Pancreas (tissue), 10 donors: ENCODE data around the gene RPSA. TPM values are rescaled to one million over a fixed set of nuclear protein-coding genes. Genes with fewer than 3 reads are reported as not detected.
A peak's percentile ranks its signal among the peaks of the same experiment; 100 is the strongest.
"Not testable (repeated sequence)": the region's sequence is repeated elsewhere in the genome, so short reads cannot be mapped to it uniquely, and the experiment has no call there.

Source experiments
- ATAC-seq, 4 donors: fragments of 200-7000 bp; cut with Tn5 transposase; one replicate each; pipeline versions ENCODE4 v1.8.0 to v1.9.1; 2020; ENCODE audit warnings: mild to moderate bottlenecking in 4 of 4, moderate library complexity in 4 of 4
- DNase-seq, 6 donors: peaks; one replicate each; pipeline ENCODE4 v3.0.0-alpha.2; 2020
- FAIRE-seq: peaks from 2 replicates; lab custom pipeline; 2012; peaks lifted over from hg19 to GRCh38; lab: Jason Lieb, UNC
- H3K27ac ChIP-seq, 4 donors: fragments of 200-600 bp; sonication (generic); 1 replicate in 3 of 4; 2 replicates in 1 of 4; pipeline versions ENCODE4 v1.5.0 to v1.8.0; 2020
- H3K27me3 ChIP-seq, 4 donors: fragments of 200-600 bp; one replicate each; pipeline ENCODE4 v1.8.0; 2021
- H3K36me3 ChIP-seq, 3 donors: fragments of 200-600 bp; sonication (generic) in 1 of 3; one replicate each; pipeline versions ENCODE4 v1.5.0 to v1.8.0; 2020 to 2021
- H3K4me1 ChIP-seq, 3 donors: fragments of 200-600 bp; one replicate each; pipeline ENCODE4 v1.8.0; 2021
- H3K4me3 ChIP-seq, 4 donors: fragments of 200-600 bp; sonication (generic) in 2 of 4; one replicate each; pipeline versions ENCODE4 v1.5.0 to v1.8.0; 2020 to 2021
- H3K9me3 ChIP-seq, 4 donors: fragments of 200-600 bp; one replicate each; pipeline ENCODE4 v1.8.0; 2021
- CTCF ChIP-seq, 4 donors: fragments of 200-600 bp; sonication (generic) in 3 of 4; IDR thresholded peaks; one replicate each; pipeline versions ENCODE4 v1.5.0 to v1.8.0; 2021; ENCODE audit warnings: antibody characterized with exemption in 4 of 4
- WGBS, 2 donors: extraction: QIAGEN DNeasy Blood & Tissue Kit; methylation state at CpG; one replicate each; pipeline ENCODE4 v1.1.7; 2013; 5-methylcytosine and 5-hydroxymethylcytosine counted together
- intact Hi-C, 3 donors: fragments of 100-400 bp; cut with DNase I; formaldehyde crosslinking; loops; one replicate each; pipeline versions ENCODE4 v1.11.1 to v1.14.2; 2022
- polyA plus RNA-seq, 2 donors: library from polyadenylated mRNA; stranded (reverse); fragments of 200-250 nt; gene quantifications; one replicate each; pipeline ENCODE4 v1.2.3, GENCODE V29; 2013
- total RNA-seq, 6 donors: library from RNA; stranded (reverse); fragmentation: NEBNext Ultra II Directional in 4 of 6; extraction: Animal tissue kit (Norgen Biotek cat#: 25700) in 4 of 6; gene quantifications; one replicate each; pipeline versions ENCODE4 v1.2.1 to v1.2.4, GENCODE V29; 2021 to 2023
- donor health status: healthy with polysubstance abuse.
- donor health status: DM: no; HTN: no; CAD: no; lungs with moderate emphysema.
- donor health status: DM: no; HTN: no; CAD: no.
- donor health status: control.
- donor health status: control.
- donor health status: Bipolar disorder and iron deficiency.
- donor health status: DM: yes; HTN: yes; CAD: no.
- donor health status: DM: no; HTN: no; CAD: no.
- donor health status: DM: no; HTN: no; CAD: no.
- donor health status: DM: yes; HTN: yes; CAD: no.

Gene RPSA
- total and polyA plus RNA-seq, 8 donors: 540 to 1,016 (median 773) TPM

GRCh38 chr3:39415983-39416382 lies 9.5 kb downstream of the RPSA start:
- Histone ChIP-seq H3K9me3 (no peaks in the 10 kb centered on the region), H3K36me3 (peaks cover 5 to 32% (median 16%) of the 10 kb centered on the region in 3 donors), H3K4me3 (no peak overlapping the region), H3K4me1 (no peaks in the 10 kb centered on the region), H3K27ac (no peak overlapping the region), H3K27me3 (no peaks in the 10 kb centered on the region)
- no peak for DNase-seq
- FAIRE-seq: no peak
- WGBS, 2 donors: 90 to 92% methylated on average over 1 of the region's 1 CpG
- TF ChIP-seq CTCF (IDR thresholded peaks at IDR 0.05): no peak
- ATAC-seq: peak in 1 of 4 donors; percentile 13
- intact Hi-C loops: no loop called here

GRCh38 chr3:39416998-39417397 lies 10.5 kb downstream of the RPSA start:
- H3K27me3 ChIP-seq, H3K4me3 ChIP-seq, H3K9me3 ChIP-seq, FAIRE-seq, DNase-seq, intact Hi-C loops, H3K4me1 ChIP-seq, H3K27ac ChIP-seq: not testable (repeated sequence)
- H3K36me3 ChIP-seq: peaks cover 5 to 22% (median 5%) of the 10 kb centered on the region in 3 donors
- ATAC-seq: peak in 2 of 4 donors; percentile 4 to 25
- WGBS, 2 donors: 20 to 21% methylated on average over 3 of the region's 3 CpGs

DNA sequence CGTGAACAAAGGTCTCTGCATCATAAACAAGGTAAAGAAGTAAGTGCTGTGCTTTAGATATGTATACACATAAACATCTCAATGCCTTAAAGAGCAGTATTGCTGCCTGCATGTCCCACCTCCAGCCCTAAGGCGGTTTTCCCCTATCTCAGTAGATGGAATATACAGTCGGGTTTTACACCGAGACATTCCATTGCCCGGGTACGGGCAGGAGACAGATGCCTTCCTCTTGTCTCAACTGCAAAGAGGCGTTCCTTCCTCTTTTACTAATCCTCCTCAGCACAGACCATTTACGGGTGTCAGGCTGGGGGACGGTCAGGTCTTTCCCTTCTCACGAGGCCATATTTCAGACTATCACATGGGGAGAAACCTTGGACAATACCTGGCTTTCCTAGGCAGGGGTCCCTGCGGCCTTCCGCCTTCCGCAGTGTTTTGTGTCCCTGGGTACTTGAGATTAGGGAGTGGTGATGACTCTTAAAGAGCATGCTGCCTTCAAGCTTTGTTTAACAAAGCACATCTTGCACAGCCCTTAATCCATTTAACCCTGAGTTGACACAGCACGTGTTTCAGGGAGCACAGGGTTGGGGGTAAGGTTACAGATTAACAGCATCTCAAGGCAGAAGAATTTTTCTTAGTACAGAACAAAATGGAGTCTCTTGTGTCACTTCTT lies 12.2 kb downstream of the RPSA start:
- ATAC-seq, H3K27me3 ChIP-seq, H3K36me3 ChIP-seq, DNase-seq, H3K27ac ChIP-seq, intact Hi-C loops, H3K4me3 ChIP-seq, H3K9me3 ChIP-seq, FAIRE-seq, H3K4me1 ChIP-seq: not testable (repeated sequence)
- WGBS, 2 donors: 60 to 67% methylated on average over 12 to 13 of the region's 14 CpGs

- DNase-seq: no peak
- H3K27me3 ChIP-seq: no peaks in the 10 kb centered on the region
- H3K27ac ChIP-seq: no peak overlapping the region
- H3K4me1 ChIP-seq: no peaks in the 10 kb centered on the region
- ATAC-seq: no peak
- intact Hi-C loops: no loop called here
- no peak for FAIRE-seq
- H3K36me3 ChIP-seq: no peaks in the 10 kb centered on the region
- H3K9me3 ChIP-seq: no peaks in the 10 kb centered on the region
- 76 to 86% methylated on average over 2 of the region's 2 CpGs for WGBS, 2 donors
- no peak for TF ChIP-seq CTCF (IDR thresholded peaks at IDR 0.05)
- H3K4me3 ChIP-seq: no peak overlapping the region
These were observed 13.3 kb downstream of the RPSA start for GRCh38 chr3:39419742-39420315.

DNA sequence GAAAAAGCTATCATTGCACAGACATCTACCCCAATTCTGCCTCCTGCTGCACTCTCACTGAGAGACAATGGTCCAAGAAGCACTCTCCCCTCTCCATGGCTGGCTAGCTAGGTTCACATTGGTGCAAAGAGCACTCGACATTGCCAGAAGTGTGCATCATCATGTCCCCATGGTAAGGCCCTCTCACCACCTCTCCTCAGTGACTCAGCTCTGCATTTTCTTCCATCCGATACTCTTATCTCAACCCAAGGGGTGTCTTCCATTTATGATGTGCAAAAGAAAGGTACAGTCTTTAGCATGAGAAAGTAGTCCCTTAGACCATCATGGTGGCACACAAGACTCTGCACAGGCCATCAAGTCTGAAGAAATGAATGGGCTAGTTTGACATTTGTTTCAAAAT lies 14.0 kb downstream of the RPSA start:
- intact Hi-C loops: no loop called here
- 79 to 86% methylated on average over 2 of the region's 2 CpGs for WGBS, 2 donors
- Histone ChIP-seq H3K9me3 (no peaks in the 10 kb centered on the region), H3K4me3 (no peak overlapping the region), H3K27ac (no peak overlapping the region), H3K4me1 (no peaks in the 10 kb centered on the region), H3K36me3 (no peaks in the 10 kb centered on the region), H3K27me3 (no peaks in the 10 kb centered on the region)
- DNase-seq (no peak), ATAC-seq (no peak), FAIRE-seq (no peak)
- TF ChIP-seq CTCF (IDR thresholded peaks at IDR 0.05): no peak

GRCh38 chr3:39423436-39423970 lies 17.0 kb downstream of the RPSA start:
- ATAC-seq (no peak), FAIRE-seq (no peak), DNase-seq (no peak)
- Histone ChIP-seq H3K9me3 (no peaks in the 10 kb centered on the region), H3K4me1 (no peaks in the 10 kb centered on the region), H3K27ac (no peak overlapping the region), H3K4me3 (no peak overlapping the region), H3K36me3 (no peaks in the 10 kb centered on the region), H3K27me3 (no peaks in the 10 kb centered on the region)
- intact Hi-C loops: no loop called here
- WGBS, 2 donors: 48 to 66% methylated on average over 1 of the region's 1 CpG
- TF ChIP-seq CTCF (IDR thresholded peaks at IDR 0.05): no peak
